Stimulated activated effector memory CD8-positive, alpha-beta T cell treated with anti-CD3 and anti-CD28 coated beads, Interleukin-12 subunit alpha, Interleukin-12 subunit beta, amount 100 ng/mL, for 72 hours (primary cell): ENCODE data around the gene A4GALT.

Experiments
- ATAC-seq: fragments of 150-1000 bp; cut with Tn5 transposase; 2 replicates; pipeline ENCODE4 v1.10.0; 2021
- DNase-seq, 2 donors: peaks; one replicate each; pipeline ENCODE4 v3.0.0; 2021 to 2022; ENCODE audit warnings: low spot score in 2 of 2
- H3K27ac Mint-ChIP-seq: one replicate; pipeline ENCODE4 v1.8.0; 2022; ENCODE audit warnings: mild to moderate bottlenecking, mixed read lengths
- H3K36me3 Mint-ChIP-seq: one replicate; pipeline ENCODE4 v1.8.0; 2022; ENCODE audit warnings: mild to moderate bottlenecking, mixed read lengths
- H3K4me1 Mint-ChIP-seq: one replicate; pipeline ENCODE4 v1.8.0; 2022; ENCODE audit warnings: mixed read lengths
- H3K4me3 Mint-ChIP-seq: one replicate; pipeline ENCODE4 v1.8.0; 2022; ENCODE audit warnings: mild to moderate bottlenecking, mixed read lengths
- H3K9me3 Mint-ChIP-seq: one replicate; pipeline ENCODE4 v1.8.0; 2022; ENCODE audit warnings: mixed read lengths

Gene A4GALT

DNA sequence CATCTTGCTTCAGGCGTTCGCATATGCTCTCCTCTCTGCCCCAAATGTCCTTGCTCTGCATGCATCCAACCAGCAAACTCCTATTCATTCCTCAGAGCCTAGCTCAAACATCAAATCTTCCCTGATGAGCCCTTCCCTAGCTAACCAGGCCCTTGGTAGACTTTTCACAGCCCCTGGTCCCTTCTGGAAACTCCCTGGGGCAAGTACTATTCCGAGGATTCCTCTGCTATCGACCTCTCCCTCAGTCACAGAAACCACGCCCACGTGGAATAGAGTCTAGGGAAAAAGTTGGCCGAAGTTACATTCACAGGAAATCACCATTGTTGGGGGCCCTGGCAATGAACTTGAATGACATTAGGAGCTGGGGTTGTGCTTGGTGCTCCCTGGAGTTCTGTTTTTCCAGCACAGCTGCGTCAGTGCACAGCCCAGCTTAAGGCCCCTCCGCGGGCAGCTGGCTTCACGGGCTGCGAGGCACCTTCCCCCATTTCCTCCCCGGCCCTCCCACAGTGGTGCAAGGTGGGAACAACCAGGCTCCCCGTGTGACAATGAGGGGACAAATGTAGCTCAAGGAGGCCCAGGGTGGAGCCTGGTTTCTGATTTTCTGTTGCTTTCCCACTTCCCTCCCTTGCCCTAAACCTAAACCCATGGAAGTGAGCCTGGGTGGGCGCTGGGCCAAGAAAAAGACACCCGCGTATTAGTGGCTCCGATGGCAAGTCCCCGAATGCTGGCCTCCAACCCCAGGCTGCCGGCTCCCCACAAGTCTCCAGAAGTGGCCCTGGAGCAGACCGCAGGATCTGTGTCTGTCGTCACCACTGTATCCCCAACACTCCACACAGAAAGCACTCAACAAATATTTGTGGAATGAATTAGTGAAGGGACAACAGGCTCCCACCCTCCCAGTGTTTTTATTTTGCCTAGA is 76.0 kb downstream of the A4GALT start:
- H3K27ac Mint-ChIP-seq: peak overlapping the region; percentile 88
- peaks cover 37% of the 10 kb centered on the region for H3K4me1 Mint-ChIP-seq
- no peaks in the 10 kb centered on the region for H3K9me3 Mint-ChIP-seq
- DNase-seq: no peak
- no peak for ATAC-seq
- no peak overlapping the region for H3K4me3 Mint-ChIP-seq
- peaks cover 5% of the 10 kb centered on the region for H3K36me3 Mint-ChIP-seq

DNA sequence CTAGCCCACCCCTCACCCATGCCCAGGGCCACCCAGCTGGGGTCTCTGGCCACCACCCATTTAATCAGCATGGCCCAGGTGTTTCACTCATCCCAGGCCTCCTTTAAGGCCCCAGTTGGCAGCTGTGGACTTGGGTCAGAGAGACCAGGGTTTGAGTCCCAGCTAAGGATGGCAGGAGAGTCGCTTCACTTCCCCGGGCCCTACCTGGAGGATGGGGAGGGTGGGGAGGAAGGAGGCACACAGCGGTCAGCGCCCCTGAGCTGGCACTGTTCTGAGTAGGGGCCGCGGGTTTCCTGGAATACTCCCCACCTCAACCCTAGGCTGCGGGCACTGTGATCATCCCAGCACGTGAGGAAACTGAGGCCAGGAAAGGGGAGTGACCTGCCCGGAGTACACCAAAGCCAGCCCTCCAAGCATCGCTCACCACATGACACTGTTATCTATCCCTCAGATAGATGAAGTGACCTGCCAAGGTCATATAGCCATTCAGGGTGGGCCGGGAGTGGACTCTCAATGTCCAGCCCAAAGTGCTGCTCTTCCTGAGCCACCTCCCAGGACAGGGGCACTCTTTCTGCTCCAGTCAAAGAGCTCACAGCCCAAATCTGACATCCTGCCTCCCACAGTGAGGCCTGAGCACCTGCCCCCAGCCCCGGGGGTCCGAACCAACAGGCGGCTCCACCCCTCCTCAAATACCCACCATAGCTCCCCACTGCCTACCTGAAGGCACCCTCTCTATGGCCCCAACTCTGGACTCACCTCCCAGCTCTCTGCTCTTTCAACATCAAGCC is 76.8 kb downstream of the A4GALT start:
- Mint-ChIP-seq H3K36me3 (peaks cover 5% of the 10 kb centered on the region), H3K9me3 (no peaks in the 10 kb centered on the region), H3K4me3 (no peak overlapping the region), H3K27ac (peak overlapping the region; percentile 88), H3K4me1 (peaks cover 37% of the 10 kb centered on the region)
- DNase-seq (no peak), ATAC-seq (no peak)

DNA sequence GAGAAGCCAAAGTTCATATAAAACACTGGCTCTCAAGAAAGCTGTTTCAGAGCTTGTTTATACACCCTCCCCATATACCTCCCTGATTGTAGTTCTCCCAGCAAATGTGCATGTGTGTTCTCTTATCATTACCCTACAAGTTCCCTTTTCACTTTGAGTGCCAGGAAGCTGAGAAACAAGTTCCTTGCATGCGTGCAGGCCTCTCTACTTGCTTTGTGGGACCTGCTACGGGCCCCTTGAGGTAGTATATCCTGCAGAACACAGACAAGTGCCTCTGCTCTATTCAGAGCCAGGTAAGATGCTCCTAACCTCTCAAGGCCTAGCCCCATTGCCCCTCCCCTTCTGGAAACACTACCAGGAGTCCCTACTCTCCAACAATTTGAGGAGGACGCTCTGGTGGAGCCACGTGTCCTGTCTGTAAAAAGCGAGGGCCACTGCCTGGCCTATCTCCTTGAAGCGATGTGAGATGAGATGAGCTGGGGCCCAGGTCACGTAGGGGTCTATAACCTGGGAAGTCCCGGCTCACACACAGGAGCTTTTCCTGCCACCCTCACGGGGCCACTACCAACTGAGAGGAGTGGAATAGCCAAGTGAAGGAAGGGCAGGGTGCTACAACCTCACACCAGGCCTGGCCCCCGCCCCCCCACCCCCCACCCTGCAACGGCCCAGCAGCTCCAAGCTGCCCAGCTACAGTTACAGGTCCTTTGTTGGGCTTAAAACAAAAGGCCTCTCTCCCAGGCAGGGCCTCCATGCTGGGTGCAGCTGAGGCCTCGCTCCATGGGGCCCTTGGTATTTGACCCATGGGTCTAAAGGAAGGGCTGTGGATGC is 77.7 kb downstream of the A4GALT start:
- Mint-ChIP-seq H3K36me3 (peaks cover 5% of the 10 kb centered on the region), H3K4me3 (no peak overlapping the region), H3K9me3 (no peaks in the 10 kb centered on the region), H3K27ac (peak overlapping the region; percentile 61), H3K4me1 (peaks cover 29% of the 10 kb centered on the region)
- ATAC-seq (no peak), DNase-seq (no peak)
